GM12878 (cell line): ENCODE data around the gene EIF5. TPM values are rescaled to one million over a fixed set of nuclear protein-coding genes. Genes with fewer than 3 reads are reported as not detected.

Experiments used
- ATAC-seq: fragments of 200-7000 bp; cut with Tn5 transposase; 3 replicates; pipeline ENCODE4 v1.9.1; 2020; ENCODE audit warnings: mild to moderate bottlenecking, moderate library complexity
- BruUV-seq: library from RNA; stranded (reverse); fragments of 400-500 nt; replicated peaks from 2 replicates; lab custom pipeline; 2021; lab: Mats Ljungman, UMichigan
- CTCF ChIA-PET: fragments of 300-600 bp; sonication (Branson Sonifier 250); formaldehyde crosslinking; extraction: SDS; loops from one replicate; lab custom pipeline; 2021; ENCODE audit warnings: inconsistent platforms; lab: Yijun Ruan, JAX
- POLR2A ChIA-PET: fragments of 350-600 bp; formaldehyde crosslinking; extraction: SDS; loops from one replicate; lab custom pipeline; 2021; ENCODE audit warnings: inconsistent platforms; lab: Charles Lee
- RAD21 ChIA-PET: fragments of 300-600 bp; sonication (Branson Sonifier 250); formaldehyde crosslinking; loops from one replicate; lab custom pipeline; 2023; ENCODE audit warnings: antibody characterized with exemption; ENCODE audit not compliant: unreplicated experiment; lab: Charles Lee
- SMC1A ChIA-PET: fragments of 300-600 bp; sonication (Branson Sonifier 250); formaldehyde crosslinking; loops from one replicate; lab custom pipeline; 2023; ENCODE audit not compliant: unreplicated experiment, uncharacterized antibody; lab: Charles Lee
- DNase-seq: peaks from one replicate; pipeline ENCODE4 v3.0.0-alpha.2; 2011; ENCODE audit warnings: low read depth, low spot score
- FAIRE-seq: peaks from 3 replicates; lab custom pipeline; 2011; peaks lifted over from hg19 to GRCh38; lab: Jason Lieb, UNC
- H2AFZ ChIP-seq: 2 replicates; pipeline ENCODE4 v1.6.0; 2011; ENCODE audit warnings: low read depth, low read length, control low read depth; ENCODE audit not compliant: control insufficient read depth
- H3K27ac ChIP-seq: 2 replicates; pipeline ENCODE4 v1.5.1; 2011; ENCODE audit warnings: control low read depth; ENCODE audit not compliant: control insufficient read depth, insufficient read depth
- H3K27me3 ChIP-seq, 2 experiments: replicated peaks in 1 of 2; 2 replicates each; pipeline versions ENCODE4 v1.6.0 to v1.6.1; 2011; ENCODE audit warnings: low read length in 1 of 2; ENCODE audit not compliant: control insufficient read depth in 2 of 2, insufficient read depth in 2 of 2
- H3K36me3 ChIP-seq, 2 experiments: 2 replicates each; pipeline ENCODE4 v1.5.1; 2011; ENCODE audit warnings: low read length in 1 of 2; ENCODE audit not compliant: control insufficient read depth in 2 of 2, insufficient read depth in 2 of 2
- H3K4me1 ChIP-seq: 2 replicates; pipeline ENCODE4 v1.6.1; 2011; ENCODE audit warnings: mild to moderate bottlenecking, low read length, moderate library complexity, mixed read lengths; ENCODE audit not compliant: control insufficient read depth, insufficient read depth
- H3K4me2 ChIP-seq: 2 replicates; pipeline ENCODE4 v1.6.0; 2011; ENCODE audit warnings: control low read depth; ENCODE audit not compliant: control insufficient read depth, insufficient read depth
- H3K4me3 ChIP-seq: fragments of 200-600 bp; sonication (generic); 2 replicates; pipeline ENCODE4 v1.5.1; 2016
- H3K79me2 ChIP-seq: 2 replicates; pipeline ENCODE4 v1.6.0; 2011; ENCODE audit warnings: low read length; ENCODE audit not compliant: control insufficient read depth, insufficient read depth
- H3K9ac ChIP-seq: 2 replicates; pipeline ENCODE4 v1.8.0; 2011; ENCODE audit warnings: low read length, control low read depth, mixed read lengths; ENCODE audit not compliant: control insufficient read depth, insufficient read depth
- H3K9me3 ChIP-seq: replicated peaks from 3 replicates; pipeline ENCODE4 v1.5.1; 2011; ENCODE audit warnings: mild to moderate bottlenecking, low read length; ENCODE audit not compliant: control insufficient read depth, insufficient read depth
- H4K20me1 ChIP-seq: 2 replicates; pipeline ENCODE4 v1.6.0; 2011; ENCODE audit not compliant: control insufficient read depth, insufficient read depth
- ASH2L ChIP-seq: fragments of 300-600, 200-600 bp; sonication (generic); IDR thresholded peaks from 2 replicates; pipeline ENCODE4 v1.6.1; 2017; ENCODE audit warnings: low read depth, mild to moderate bottlenecking, borderline replicate concordance
- CBFB ChIP-seq: IDR thresholded peaks from 2 replicates; pipeline ENCODE4 v1.6.1; 2016; ENCODE audit warnings: antibody characterized with exemption, low read depth
- CBX3 ChIP-seq: fragments of 200-600 bp; sonication (generic); IDR thresholded peaks from 2 replicates; pipeline ENCODE4 v1.6.1; 2016; ENCODE audit warnings: low read depth, borderline replicate concordance
- E2F4 ChIP-seq: IDR thresholded peaks from 2 replicates; pipeline ENCODE4 v1.6.1; 2012; ENCODE audit warnings: low read depth, low read length, improper control_type of control experiment
- HDGF ChIP-seq: fragments of 450-650 bp; IDR thresholded peaks from 2 replicates; pipeline ENCODE4 v1.6.1; 2016; ENCODE audit warnings: antibody characterized with exemption
- KLF5 ChIP-seq: fragments of 450-650 bp; IDR thresholded peaks from 2 replicates; pipeline ENCODE4 v1.6.1; 2014; ENCODE audit warnings: mild to moderate bottlenecking; ENCODE audit not compliant: partially characterized antibody
- MEF2A ChIP-seq: IDR thresholded peaks from 2 replicates; pipeline ENCODE4 v1.6.1; 2011; ENCODE audit warnings: low read depth, mild to moderate bottlenecking, low read length, moderate library complexity; ENCODE audit not compliant: insufficient read depth
- PAX5 ChIP-seq: IDR thresholded peaks from 2 replicates; pipeline ENCODE4 v1.6.1; 2011; ENCODE audit warnings: low read depth, low read length, borderline replicate concordance
- PBX3 ChIP-seq: IDR thresholded peaks from 2 replicates; pipeline ENCODE4 v1.6.1; 2011; ENCODE audit warnings: mild to moderate bottlenecking, low read depth, low read length, moderate library complexity; ENCODE audit not compliant: insufficient replicate concordance
- RB1 ChIP-seq: fragments of 450-650 bp; formaldehyde crosslinking; IDR thresholded peaks from 2 replicates; pipeline ENCODE4 v1.6.1; 2017; ENCODE audit warnings: mild to moderate bottlenecking, borderline replicate concordance
- RELA ChIP-seq: fragments of 450-650 bp; IDR thresholded peaks from 2 replicates; pipeline ENCODE4 v1.8.0; 2014; ENCODE audit warnings: borderline replicate concordance; ENCODE audit not compliant: partially characterized antibody
- SMAD1 ChIP-seq: fragments of 450-650 bp; IDR thresholded peaks from 2 replicates; pipeline ENCODE4 v1.6.1; 2018; ENCODE audit warnings: mild to moderate bottlenecking, low read depth; ENCODE audit not compliant: partially characterized antibody
- SMC3 ChIP-seq: IDR thresholded peaks from 2 replicates; pipeline ENCODE4 v1.6.1; 2011; ENCODE audit warnings: low read length, improper control_type of control experiment, borderline replicate concordance
- YBX1 ChIP-seq: fragments of 450-650 bp; IDR thresholded peaks from 2 replicates; pipeline ENCODE4 v1.6.1; 2016; ENCODE audit warnings: antibody characterized with exemption
- whole genome bisulfite sequencing: methylation state at CpG from one replicate; pipeline ENCODE4 v1.1.6; 2016; ENCODE audit warnings: low lambda C conversion rate; ENCODE audit not compliant: insufficient replicate concordance, insufficient coverage; ENCODE audit errors: missing lambda C conversion rate; 5-methylcytosine and 5-hydroxymethylcytosine counted together
- in situ Hi-C: fragments of 300-500 bp; cut with MboI; formaldehyde crosslinking; loops from 9 replicates; pipeline ENCODE4 v1.14.3; 2018; ENCODE audit warnings: mixed read lengths
- intact Hi-C: fragments of 100-400 bp; cut with micrococcal nuclease; formaldehyde crosslinking; loops from one replicate; pipeline ENCODE4 v1.14.2; 2022; ENCODE audit not compliant: unreplicated experiment
- polyA plus RNA-seq, 11 experiments: library from polyadenylated mRNA; depleted of rRNA in 4 of 11; unstranded in 6 of 11; stranded (reverse) in 5 of 11; fragments of >200 nt; fragmentation: Nextera tagmentation in 4 of 11; fragmentation: Illumina TruSeq in 1 of 11; extraction: Ambion mirVana in 4 of 11; extraction: Trizol in 1 of 11; gene quantifications; 1 replicate in 1 of 11; 2 replicates in 10 of 11; pipeline versions ENCODE4 v1.2.1 to v1.2.3, GENCODE V29; 2011 to 2016; ENCODE audit warnings: inconsistent platforms in 2 of 11, missing spikeins in 2 of 11, low read depth in 1 of 11
- total RNA-seq, 4 experiments: library from RNA; depleted of rRNA in 3 of 4; stranded (reverse); fragments of >200 nt in 3 of 4; fragmentation: Illumina TruSeq in 1 of 4; extraction: Trizol in 1 of 4; gene quantifications; 2 replicates each; pipeline versions ENCODE4 v1.2.1 to v1.2.3, GENCODE V29; 2013 to 2021

The EIF5 gene
- total and polyA plus RNA-seq, 10 of the 15 experiments (the other 5 are each of a cell fraction or from before 2014, with no cell fraction given): 51.2 to 360 (median 115) TPM

GRCh38 chr14:103316721-103317121 is 17.3 kb upstream of the EIF5 start:
- Histone ChIP-seq H3K9me3 (no peaks in the 10 kb centered on the region), H3K79me2 (no peaks in the 10 kb centered on the region), H3K36me3 (no peaks in the 10 kb centered on the region), H3K27me3 (peaks cover 0 to 1% of the 10 kb centered on the region in 2 experiments; a peak in 2 of 4 replicates), H3K4me3 (no peak overlapping the region), H4K20me1 (no peaks in the 10 kb centered on the region), H3K4me1 (peaks cover 18% of the 10 kb centered on the region), H3K4me2 (no peak overlapping the region), H3K27ac (no peak overlapping the region), H3K9ac (no peak overlapping the region), H2AFZ (no peak overlapping the region)
- ChIA-PET CTCF (no interaction called here), RAD21 (no interaction called here), SMC1A (no interaction called here), POLR2A (no interaction called here)
- DNase-seq (no peak), ATAC-seq (no peak), FAIRE-seq (no peak)
- 75% methylated on average over 13 of the region's 16 CpGs for WGBS
- intact Hi-C loops: no loop called here
- no peak for TF ChIP-seq CBFB
- TF ChIP-seq RELA: no peak
- TF ChIP-seq KLF5: no peak
- TF ChIP-seq SMC3: no peak
- no peak for TF ChIP-seq SMAD1
- TF ChIP-seq PBX3: no peak
- TF ChIP-seq YBX1: no peak
- no peak for TF ChIP-seq CBX3
- no peak for TF ChIP-seq RB1
- no peak for TF ChIP-seq HDGF
- no peak for TF ChIP-seq MEF2A
- no peak for TF ChIP-seq ASH2L
- no peak for TF ChIP-seq PAX5
- no peak for TF ChIP-seq E2F4
- in situ Hi-C loops: no loop called here
- BruUV-seq: no TSS peak
